Measurements from ENCODE around the gene MTMR3.

The MTMR3 gene

DNA sequence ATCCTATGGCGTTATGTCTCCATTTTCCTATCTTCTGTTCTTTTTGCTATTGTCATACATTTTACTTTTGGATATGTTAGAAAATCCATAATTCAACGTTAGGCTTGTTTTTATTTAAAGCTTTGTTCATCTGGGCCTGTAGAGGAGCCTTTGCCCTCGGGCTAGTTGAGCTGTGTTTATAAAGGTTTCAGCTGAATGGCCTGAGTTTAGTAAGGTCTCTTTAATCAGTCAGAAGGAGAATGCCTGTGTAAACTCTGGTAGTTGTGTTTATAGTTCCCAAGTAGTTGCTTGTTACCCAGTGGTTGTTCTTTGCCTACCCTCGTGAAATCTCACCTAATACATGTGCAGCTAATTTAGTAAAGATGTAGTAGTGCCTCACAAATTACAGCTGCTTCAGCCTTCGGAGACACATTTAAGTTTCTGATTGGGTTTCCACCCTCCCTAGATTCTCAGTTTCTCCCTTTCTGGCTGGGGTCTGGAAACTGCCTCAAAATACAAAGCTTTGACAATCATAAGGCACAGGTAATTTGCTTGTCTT is 33.1 kb downstream of the MTMR3 start:
- no peak for DNase-seq (ENCODE audit: low read depth in 2 of 2)

DNA sequence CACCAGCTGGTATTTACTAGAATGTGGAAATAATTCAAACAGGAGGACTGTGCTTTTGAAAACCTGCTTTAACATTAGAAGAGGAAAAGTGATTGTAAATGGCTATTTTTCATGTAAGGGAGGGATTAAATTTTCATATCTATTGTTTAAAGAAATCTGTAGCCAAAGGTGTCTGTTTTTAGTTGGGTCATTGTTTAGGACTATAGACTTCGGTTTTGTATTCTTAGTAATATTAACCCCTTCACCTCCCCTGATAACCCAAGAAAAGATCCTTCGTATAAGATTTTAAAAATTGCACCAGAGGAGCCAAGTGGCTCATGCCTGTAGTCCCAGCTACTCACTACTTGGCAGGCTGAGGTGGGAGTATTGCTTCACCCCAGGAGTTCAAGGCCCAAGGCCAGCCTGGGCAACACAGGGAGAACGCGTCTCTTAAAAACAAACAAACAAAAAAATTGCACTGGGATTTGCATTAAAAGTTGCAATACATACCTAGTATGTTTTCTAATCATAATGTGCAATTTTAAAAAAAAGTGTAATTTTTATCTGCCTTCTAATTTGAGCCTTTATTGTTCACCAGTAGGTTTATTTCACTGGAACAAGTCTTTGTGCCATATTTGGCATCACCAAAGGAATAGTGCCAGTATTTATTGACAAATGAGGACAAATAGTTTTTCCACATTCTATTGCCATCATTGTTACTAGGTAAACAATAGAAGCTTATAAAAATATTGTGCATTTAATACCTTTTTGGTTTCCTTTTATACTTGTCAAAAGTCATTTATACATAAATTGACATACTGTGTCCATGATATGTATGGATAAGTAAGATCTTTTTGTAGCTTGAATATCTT is 34.3 kb downstream of the MTMR3 start:
- DNase-seq (ENCODE audit: low read depth in 2 of 2) = no peak

DNA sequence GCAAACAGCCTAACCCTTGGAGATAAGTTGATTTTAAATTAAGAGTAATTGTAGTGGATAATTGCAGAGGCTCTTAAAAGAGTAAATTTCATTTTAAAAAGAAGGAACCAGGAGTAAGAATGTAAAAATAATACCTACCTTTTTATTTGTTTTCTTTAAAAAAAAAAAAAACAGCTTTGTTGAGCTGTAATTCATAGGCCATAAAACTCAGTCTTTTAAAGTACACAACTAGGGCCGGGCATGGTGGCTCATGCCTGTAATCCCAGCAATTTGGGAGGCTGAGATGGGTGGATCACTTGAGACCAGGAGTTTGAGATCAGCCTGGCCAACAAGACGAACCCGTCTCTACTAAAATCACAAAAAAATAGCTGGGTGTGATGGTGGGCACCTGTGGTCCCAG is 42.4 kb downstream of the MTMR3 start:
- no peak for DNase-seq (ENCODE audit: low read depth in 2 of 2)

DNA sequence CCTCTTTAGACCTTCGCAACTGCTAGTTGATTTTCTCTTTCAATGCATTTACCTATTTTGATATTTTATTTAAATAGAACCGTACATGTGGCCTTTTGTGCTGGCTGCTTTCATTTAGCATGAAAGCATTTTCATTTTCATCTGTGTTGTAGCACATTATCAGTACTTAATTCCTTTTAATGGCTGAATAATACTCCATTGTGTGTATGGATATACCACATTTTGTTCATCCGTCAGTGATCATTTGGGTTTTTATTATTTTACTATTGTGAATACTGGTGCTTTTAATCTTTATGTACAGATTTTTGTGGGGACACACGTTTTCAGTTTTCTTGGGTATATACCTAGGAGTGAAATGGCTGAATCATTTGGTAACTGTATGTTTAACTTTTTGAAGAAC is 43.1 kb downstream of the MTMR3 start:
- DNase-seq (ENCODE audit: low read depth in 2 of 2) = no peak

DNA sequence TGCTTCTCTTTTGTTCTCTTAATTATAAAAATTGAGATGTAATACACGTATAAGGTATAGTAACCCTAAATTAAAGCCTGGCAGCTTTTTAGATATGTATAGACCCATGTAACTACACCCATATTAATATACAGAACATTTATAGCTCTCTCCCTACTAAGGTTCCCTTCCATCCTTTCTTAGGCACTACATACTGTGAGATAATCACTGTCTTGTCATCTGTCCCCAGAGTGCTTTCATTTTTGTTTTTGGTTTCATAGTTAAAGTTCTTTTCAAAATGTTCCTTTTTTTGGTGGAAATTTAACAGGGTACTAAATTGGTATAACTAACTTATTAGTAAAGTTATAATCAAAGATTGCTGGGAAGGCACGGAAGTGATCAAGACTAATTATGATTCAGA is 49.2 kb downstream of the MTMR3 start:
- DNase-seq (ENCODE audit: low read depth in 2 of 2) = no peak

DNA sequence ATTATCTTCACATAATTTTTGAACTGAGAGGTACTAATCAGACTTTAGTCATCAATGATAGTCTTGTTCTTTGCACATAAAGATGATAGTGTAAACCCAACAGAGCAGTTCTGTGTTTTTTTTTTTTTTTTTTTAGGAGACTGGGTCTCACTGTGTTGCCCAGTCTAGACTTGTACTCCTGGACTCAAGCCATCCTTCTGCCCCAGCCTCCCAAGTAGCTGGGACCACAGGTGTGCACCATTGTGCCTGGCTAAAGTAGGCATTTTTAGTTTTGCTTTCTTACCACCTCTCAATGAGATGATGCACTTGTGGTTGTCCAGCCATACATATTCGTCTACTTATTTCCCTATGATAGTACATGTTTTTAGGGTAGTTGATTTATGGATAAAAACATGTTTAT is 50.6 kb downstream of the MTMR3 start:
- no peak for DNase-seq (ENCODE audit: low read depth in 2 of 2)

DNA sequence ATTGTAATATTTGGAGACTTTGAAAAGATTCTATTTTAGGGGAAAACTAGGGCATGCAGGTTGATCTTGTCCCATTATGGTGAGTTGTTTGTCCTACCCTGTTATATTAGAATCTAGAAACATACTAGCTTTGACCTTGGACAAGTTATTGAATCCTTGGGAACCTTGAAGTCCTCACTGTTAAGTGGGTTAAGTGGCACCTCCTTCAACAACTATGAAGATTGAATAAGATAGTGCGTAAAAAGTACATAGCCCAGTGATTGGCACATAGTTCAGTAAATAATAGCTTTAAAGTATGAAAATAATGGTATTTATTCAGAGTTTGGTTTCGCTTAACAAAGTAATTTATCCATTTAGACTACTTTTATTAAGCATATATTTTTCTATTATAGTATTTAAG is 51.6 kb downstream of the MTMR3 start:
- DNase-seq (ENCODE audit: low read depth in 2 of 2) = no peak

DNA sequence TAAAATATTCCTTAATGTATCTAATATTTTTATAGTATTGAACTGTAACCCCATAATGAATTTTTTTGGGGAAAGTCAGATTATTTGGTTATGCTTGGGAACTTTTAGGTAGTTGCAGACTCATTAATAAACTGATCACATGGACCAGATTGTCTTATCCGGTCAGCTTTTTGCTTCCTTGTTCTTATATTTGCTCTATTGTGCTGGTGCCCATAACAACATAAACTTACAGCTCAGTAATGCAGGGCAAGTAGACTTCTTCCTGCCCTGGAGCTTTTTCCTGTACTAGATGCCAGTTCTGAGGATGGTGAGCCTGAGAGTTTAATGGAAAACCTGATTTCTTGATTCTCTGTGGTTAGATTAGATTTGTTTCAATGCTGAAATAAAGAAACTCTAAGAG is 53.2 kb downstream of the MTMR3 start:
- DNase-seq (ENCODE audit: low read depth in 2 of 2) = no peak

DNA sequence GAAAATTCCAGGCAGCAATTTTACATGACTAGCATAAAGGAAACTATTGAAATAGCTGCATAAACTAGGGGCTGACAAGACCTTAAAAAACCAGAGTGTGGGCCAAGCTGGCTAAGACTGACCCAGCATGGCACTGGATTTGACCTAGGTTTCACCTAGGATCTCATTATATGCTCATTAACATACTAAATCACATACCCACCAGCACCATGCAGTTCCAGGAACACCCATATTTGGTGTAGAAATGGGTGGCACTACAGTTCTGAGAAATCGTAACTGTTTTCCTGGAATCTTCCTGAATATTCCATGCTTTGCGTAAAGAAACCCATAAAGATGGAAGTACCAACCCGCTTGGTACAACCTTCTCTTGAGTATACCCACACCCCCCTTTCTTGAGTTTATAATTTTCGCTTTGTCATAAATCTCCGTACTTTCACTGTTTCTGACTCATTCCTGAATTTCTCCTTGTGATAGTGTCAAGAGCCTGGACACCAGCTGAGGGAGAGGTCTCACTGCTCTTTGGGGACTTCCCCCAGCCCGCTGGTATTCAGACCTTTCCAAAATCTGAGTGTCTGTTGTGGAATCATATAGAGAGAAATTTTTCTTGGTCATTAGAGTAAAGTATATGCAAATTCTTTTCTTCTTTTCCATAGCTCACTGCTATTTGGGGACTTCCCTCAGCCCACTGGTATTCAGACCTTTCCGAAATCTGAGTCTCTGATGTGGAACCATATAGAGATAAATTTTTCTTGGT is 55.1 kb downstream of the MTMR3 start:
- no peak for DNase-seq (ENCODE audit: low read depth in 2 of 2)

DNA sequence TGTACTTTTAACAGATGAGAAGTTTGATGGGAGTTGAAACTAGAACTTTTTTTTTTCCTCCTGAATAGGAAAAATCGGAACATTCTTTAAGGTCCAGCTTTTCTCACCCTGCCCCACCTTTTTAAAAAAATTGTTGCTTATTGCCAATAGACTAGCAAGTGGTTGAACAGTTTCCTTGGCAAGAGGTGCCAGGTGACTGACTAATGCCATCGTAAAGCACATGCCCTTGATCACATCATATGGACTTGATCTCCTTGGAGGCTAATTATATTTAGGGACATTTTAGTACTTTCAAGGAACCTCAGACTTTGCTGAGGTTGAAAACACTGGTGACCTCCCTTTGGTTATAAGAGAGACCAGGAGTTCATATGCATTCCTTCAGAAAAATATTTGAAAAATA is 57.6 kb downstream of the MTMR3 start:
- DNase-seq (ENCODE audit: low read depth in 2 of 2) = no peak

DNA sequence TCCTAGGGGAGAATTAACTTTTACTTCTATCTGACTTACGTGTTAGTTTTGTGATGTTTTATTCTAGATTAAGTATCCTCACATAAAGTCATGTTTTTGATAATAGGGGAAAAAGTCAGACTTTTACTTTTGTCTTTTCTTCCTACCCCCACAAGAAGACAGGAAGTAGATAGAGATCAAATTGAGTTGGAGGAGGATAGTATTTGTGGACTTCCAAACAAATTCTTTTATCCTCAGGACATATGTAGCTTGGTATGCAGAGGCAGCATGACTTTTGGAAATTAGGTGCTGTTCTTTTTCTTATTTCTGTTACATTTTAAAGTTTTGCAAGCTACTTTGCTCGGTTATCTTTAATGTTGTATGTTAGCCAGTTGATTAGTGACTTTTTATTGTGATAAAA is 61.4 kb downstream of the MTMR3 start:
- DNase-seq (ENCODE audit: low read depth in 2 of 2) = no peak

DNA sequence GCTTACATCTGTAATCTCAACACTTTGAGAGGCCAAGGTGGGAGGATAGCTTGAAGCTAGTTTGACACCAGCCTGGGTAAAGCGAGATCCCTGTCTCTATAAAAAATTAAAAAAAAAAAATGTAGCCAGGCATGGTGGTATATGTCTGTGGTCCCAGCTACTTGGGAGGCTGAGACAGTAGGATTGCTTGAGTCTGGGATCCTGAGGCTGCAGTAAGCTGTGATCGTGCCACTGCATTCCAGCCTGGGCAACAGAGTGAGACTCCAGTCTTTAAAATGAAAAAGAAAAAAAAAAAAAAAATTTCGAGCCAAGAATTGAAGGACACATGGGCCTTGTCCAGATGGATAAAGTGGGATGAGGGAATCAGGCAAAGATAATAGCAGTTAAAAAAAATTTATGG is 62.5 kb downstream of the MTMR3 start:
- DNase-seq (ENCODE audit: low read depth in 2 of 2) = no peak

DNA sequence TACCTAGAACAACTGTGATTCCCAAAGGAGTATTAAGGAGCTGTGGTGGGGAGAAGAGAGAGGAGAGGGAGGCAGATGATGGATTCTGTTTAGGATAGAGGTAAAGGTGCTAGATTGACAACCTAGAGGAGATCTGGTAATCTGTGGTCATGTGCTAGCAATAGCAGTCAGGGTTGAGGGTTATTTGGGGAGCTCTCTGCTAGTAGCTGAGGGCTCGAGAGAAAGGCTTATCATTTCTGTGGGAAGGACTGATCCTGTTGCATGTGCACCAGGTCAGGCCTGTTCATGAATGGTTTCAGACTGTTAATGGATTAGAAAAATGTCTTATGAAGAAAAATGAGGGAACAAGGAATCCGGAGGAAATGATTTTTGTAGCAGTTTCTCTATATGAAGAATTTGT is 63.2 kb downstream of the MTMR3 start:
- DNase-seq (ENCODE audit: low read depth in 2 of 2) = no peak

DNA sequence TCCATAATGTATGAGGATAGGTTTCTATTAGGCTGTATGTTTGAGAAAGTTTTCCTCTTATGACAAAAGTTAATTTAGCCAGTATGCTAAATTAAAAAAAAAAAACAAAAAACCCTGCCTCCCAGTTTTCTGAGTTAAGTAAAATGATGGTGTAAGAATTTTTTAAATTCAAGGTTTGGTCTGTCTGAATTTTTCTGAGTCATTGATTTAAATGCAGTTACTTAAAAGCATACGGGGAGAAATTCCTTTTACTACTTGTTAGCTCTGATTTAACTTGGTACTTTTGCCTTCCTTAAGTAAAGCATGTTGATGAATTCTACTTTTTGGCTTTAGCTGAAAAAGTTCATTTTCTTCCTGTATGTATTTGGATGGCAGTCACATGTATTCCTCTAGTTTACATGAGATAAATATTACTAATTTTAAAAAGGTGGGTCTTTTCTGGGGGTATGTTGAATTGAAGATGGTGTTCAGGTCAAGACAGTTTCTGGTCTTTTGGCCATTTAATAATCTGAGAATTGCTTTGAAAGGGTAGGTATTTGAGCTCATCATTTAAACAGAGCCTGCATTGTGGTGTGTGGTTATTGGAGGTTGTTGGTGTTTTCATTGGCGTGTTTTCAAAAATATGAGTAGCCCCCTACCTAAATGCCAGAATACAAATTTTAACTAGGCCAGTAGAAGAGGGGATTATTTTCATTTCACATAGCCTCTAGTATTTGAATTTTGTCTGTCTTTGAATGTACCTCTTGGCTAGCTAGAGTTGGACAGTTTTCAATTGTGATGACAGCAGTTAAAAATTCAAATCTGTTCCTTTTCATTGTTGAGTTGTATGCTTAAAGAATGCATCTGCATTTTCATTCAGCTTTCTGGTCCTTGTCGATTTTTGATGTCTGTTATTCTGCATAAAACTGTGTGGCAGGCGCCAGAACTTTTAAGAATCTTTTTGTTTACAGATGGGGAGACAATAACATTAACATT is 64.7 kb downstream of the MTMR3 start:
- no peak for DNase-seq (ENCODE audit: low read depth in 2 of 2)

DNA sequence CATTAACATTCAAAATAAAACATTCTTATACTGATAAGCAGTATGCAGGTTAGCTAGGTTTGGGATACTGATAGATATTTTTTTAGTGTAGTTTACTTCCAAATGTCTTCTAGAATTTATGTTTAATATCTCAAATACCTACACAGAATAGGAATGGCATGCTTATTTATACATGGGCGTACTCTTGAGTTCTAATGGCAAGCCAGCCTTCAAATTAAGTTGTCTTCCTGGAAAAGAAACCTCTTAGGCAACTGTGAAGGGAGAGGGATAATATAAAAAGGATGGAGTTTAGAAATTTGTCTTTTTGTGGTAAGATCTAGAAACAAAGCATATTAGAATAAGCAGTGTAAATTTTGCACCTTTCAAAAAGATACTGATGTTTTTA is 65.4 kb downstream of the MTMR3 start:
- DNase-seq (ENCODE audit: low read depth in 2 of 2) = no peak

DNA sequence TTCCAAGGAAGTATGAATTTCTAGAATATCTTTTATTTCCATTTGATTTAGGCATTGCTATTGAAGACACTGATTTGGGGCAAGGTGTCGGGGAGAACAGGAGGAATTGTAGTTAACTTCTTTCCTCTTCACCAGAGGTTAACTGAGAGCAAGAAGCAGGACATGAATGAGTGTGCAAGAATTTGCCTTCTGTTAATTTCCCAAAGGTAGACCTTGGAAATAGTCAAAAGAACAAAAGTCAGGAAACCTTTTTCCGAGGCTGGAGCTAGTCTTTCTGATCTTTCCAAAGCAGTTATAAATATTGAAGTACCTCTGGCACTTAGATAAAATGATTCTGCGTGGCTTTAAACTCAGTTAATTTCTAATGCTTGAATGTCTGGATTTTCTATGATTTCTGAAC is 66.9 kb downstream of the MTMR3 start:
- DNase-seq (ENCODE audit: low read depth in 2 of 2) = no peak

DNA sequence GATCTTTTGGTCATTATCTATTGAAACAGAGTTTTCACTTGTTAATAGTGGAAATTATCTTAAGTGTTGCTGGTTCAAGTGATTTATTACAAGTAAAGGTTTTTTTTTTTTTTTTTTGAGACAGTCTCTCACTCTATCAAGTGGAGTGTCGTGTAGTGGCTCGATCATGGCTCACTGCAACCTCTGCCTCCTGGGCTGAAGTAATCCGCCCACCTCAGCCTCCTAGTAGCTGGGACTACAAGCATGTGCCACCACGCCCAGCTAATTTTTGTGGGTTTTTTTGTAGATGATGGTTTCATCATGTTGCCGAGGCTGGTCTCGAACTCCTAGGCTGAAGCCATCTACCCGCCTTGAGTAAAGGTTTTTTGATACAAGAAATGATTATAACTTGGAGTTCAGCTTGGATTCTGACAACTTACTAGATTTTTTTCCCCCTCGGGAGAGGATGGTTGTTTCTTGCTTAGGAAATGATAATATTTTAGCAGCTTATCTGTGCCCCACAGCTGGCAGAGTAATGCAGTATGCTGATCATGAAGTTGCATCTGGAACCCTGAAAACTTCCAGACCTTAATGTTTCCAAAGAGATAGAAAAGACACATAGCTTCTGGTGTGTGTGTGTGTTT is 68.9 kb downstream of the MTMR3 start:
- no peak for DNase-seq (ENCODE audit: low read depth in 2 of 2)

DNA sequence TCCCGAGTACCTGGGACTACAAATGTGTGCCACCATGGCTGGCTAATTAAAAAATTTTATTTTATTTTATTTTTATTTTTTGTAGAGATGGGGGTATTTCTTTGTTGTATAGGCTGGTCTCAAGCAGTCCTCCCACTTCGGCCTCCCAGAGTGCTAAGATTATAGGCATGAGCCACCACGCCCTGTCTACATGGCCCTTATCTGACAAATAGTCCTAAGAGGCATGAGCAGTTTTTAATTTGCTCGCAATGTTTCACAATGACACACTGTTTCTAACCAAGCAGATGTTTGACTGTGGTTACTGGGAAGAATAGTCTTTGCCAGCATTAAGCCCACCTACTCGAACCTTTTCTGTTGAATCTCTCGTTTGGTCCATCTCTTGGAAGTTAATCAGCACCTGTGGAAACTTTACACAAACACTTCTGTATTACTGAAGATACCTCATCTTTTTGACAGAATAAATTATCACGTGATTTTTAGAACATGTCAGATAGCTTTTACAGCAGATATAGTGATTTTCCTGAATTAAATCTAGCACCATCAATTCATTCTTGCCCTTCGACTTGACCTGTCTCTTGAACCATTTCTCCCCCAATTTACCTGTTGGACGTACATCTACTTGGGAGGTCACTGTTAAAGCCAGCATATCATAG is 71.4 kb downstream of the MTMR3 start:
- no peak for DNase-seq (ENCODE audit: low read depth in 2 of 2)

DNA sequence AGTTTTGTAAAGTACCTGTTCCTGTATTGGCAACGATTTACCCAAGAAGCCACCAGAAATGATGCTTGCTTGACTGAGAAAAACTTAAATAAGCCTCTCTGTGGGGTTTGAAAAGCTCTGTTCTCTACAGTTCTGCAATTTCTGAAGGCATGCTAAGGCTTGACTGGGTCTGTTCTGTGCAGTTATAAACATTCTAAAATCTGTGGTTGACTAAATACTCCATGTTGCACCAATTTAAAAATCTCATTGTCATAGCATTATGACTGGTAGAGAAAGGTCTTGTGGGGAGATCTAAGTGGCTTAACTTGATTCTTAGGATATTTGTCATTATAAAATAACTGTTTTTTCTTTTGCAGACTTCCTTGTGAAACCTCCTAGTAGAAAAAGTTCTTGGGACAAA is 73.7 kb downstream of the MTMR3 start:
- DNase-seq (ENCODE audit: low read depth in 2 of 2) = no peak

DNA sequence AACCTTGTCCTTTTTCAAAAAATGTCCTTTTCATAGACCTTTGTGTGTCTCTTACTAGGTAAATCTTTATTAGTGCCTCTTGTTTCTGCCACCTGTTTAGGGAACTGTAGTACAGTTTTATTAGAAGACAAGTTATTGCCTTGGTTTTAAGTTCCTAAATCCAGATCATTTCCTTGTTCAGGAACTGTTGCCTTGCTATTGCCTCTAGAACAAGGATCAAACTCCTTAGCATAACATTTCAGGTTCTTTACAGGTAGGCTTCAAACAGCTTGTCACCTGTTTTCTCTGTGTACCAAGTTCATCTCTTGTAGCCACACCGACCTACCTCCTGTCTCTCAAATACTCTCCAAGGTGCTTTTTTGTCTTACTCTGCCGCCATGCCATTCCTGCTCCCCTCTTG is 75.2 kb downstream of the MTMR3 start:
- DNase-seq (ENCODE audit: low read depth in 2 of 2) = no peak

DNA sequence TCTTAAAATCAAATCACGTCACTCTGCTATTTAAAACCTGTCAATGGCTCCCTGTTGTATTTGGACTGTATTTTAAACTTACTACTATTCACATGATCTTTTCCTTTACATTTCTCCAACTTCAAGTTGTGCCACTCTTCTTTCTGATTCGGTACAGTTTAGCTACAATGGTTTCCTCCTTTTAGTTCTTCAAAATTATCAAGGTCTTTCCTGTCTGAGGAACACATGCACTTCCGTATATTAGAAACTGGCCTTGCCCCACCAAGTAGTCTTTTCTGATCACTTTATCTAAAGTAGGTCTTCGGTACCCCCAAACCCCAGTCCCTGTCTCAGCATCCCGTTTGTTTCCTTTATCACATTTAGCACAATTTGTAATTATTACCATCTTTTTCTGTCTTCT is 81.8 kb downstream of the MTMR3 start:
- DNase-seq (ENCODE audit: low read depth in 2 of 2) = no peak

Data from stimulated activated CD4-positive, alpha-beta T cell treated with anti-CD3 and anti-CD28 coated beads, Interleukin-1b, Interleukin-23, amount 100 ng/mL, for 1 hour (primary cell).